GM19455 (cell line): ENCODE data around the gene PERCC1.

Experiments
- ATAC-seq: cut with Tn5 transposase; IDR thresholded peaks from one replicate; pipeline ENCODE4 v1.9.1; 2021; ENCODE audit not compliant: unreplicated experiment

The PERCC1 gene

DNA sequence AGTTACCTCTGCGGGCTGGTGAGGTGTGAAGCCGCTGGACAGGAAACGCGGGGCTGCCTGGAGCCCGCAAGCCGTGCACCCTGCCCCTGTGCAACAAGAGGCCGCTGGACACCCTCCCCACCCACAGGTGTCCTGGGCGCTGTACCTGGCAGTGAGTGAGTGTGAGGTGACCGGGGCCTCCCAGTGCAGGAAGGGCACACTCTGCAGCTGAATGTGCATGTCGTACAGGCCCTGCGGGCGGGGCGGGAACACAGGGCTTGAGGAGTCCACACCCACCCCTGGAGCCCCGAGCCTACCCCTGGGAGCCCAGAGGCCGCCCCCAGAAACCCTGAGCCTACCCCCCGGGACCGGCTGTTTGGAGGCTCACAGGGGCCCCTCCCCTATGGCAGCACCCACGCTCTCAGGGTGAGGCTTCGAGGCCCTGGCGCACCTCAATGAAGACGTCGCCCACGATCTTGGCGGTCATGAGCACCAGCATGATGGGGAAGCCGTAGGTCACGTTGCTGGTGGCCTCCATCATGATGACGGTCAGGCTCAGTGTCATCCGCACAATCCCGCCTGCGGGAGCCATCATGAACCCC lies 17.7 kb downstream of the PERCC1 start:
- ATAC-seq, result no peak

DNA sequence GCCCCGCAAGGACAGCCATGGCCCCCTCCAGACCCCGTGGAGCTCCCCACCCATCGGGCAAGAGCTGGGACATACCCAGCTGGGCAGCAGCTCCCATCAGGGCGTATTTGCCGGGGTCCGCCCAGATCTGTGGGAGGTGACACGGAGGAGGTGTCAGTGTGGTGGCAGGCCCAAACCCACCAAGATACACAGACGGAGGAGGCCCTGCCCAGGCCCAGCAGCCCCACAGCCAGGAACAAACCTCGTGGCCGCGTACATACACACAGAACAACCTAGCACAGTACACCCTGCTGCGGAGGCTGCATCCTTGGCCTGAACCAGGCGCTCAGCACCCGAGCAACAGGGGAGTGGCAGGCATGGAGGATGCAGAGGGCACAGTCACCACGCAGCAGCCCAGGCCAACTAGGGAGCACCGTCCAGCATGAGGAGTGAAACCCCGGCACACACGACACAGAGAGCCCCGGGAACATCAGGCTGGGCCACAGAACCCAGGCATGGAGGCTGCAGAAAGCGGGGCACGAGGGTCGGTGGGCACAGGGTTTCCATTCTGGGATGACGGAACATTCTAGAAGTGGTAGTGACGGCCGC lies 18.4 kb downstream of the PERCC1 start:
- ATAC-seq, result no peak

DNA sequence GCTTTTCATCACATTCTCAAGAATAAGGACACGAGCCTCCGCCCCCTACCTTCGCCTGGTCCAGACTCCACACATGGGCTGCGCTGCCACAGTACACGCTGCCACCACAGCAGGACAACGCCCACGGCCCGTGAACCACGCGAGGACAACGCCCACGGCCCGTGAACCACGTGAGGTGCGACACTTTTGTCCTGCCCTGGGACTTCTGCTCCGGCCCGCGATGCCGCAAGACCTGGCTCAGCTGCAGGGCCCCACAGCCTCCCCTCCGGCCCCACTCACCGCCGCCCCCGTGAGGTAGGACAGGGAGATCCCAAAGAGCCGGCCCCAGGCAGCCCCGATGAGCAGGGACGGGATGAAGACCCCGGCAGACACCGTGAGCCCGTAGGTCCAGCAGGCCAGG lies 19.3 kb downstream of the PERCC1 start:
- no peak for ATAC-seq

DNA sequence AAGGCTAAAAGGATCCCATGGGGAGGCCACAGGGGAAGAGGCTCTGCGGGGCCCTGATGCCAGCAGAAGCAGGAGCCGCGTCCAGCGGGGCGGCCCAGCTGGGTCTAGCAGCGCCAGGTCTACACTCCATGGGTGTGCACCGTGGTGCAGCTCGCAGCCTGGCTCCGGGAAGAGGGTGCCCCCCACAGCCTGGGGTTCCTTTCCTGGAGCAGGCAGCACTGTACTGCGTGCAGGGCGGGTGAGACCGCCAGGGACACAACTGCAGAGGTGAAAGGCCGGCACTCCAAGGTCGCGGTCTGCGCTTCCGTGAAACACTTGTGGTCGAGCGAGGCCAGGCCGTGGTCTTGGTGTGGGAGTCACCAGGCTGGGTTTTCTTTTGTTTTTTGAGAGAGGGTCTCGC lies 20.0 kb downstream of the PERCC1 start:
- ATAC-seq, result no peak

- no peak for ATAC-seq
These were observed 21.0 kb downstream of the PERCC1 start for GRCh38 chr16:1451702-1452392.

DNA sequence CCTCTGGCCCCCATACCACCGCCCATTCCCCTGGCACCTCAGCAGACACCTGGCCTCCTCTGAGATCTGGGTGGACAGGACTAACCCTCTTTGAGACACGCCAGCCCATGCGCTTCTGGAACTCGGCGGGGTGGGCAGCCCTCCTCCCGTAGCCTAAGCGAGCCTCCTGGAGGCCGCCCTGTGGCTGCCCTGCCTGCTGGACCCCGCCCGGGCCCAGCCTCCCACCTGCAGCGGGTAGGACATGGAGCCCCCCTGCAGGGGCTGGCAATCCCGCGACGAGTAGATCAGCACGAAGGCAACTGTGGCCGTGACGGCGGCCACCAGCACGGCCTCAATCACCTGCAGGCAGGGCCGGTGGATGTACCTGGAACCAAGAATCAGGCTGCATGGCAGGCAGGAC lies 21.7 kb downstream of the PERCC1 start:
- no peak for ATAC-seq

GRCh38 chr16:1453316-1453715 lies 22.4 kb downstream of the PERCC1 start:
- ATAC-seq, result no peak

DNA sequence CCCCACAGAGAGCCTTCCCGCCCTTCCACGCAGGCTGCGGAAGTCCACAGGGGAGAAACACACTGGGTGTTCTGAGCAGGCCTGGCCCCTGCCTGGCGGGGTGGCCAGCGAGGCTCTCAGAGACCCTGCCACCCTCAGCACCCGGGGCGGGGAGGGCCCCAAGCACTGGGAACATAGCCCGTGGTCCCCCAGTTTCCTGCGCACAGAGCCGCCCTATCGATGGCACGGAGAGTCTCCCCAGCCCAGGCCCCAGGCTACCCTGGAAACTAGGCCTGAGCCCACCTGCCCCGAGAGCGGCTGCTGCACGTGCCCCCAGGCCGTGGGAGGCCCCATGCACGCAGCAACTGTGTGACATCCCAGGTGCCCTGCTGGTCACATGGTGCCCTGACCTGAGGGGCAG lies 23.7 kb downstream of the PERCC1 start:
- ATAC-seq, result no peak

DNA sequence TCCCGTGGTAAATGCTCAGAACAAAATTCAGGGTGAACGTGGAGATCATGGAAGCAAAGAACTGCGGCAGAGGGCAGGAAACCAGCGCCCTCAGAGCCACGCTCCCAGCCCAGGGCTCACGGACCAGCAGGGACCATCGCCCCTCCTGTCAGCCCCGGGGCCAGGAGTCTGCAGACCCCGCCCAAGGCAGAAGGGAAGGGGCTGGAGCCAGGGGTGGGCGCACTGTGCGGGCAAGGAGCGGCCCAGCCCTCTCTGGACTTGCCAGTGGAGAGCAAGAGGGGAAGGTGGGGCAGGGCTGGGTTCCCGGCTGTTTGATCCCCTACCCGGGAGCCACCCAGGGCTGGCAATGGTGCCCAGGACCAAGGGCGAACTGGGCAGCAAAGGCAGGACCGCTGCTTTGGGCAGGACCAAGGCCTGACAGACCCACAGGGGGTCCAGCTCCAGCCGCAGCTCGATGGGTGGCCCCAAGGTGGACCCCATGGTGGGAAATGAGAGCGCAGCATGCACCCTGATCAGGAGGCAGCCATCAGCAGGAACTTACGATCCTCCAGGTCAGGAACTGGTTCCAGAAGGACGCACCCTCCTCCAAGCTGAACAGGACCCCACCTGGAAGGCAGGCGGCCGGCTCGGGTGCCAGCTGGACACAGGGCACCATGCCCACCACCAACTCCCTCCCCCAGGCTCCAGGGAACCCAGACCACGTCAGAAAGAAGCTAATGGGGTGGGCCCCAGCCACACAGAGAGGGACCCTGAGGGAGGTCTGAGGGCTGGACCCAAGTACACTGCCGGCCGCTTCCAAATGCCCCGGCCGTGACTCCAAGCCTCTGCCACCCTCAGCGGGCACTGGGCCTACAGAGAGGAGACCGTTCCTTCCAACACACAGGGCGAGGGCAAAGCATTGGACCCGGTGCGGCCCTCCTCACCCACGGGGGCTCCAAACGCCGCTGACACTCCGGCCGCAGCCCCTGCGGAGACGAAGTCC lies 24.6 kb downstream of the PERCC1 start:
- ATAC-seq, result no peak

DNA sequence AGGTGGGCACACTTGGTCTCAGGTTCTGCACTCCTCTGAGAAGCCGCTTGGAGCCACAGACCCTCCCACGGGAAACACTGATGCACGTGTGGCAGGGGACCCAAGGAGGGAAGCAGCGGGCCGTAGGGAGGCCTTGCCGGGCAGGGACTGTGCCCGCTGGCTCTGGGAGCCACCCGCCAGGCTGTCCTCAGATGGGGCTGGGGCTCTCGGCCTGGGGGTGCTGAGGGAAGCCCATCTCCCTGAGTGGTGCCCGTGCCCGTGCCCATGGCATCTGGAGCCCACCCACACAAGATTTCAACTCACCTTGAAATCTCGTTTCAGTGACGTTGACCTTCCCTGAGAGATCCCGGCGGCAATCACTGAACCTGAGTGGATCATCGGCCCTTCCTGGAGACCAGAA lies 26.1 kb downstream of the PERCC1 start:
- no peak for ATAC-seq

DNA sequence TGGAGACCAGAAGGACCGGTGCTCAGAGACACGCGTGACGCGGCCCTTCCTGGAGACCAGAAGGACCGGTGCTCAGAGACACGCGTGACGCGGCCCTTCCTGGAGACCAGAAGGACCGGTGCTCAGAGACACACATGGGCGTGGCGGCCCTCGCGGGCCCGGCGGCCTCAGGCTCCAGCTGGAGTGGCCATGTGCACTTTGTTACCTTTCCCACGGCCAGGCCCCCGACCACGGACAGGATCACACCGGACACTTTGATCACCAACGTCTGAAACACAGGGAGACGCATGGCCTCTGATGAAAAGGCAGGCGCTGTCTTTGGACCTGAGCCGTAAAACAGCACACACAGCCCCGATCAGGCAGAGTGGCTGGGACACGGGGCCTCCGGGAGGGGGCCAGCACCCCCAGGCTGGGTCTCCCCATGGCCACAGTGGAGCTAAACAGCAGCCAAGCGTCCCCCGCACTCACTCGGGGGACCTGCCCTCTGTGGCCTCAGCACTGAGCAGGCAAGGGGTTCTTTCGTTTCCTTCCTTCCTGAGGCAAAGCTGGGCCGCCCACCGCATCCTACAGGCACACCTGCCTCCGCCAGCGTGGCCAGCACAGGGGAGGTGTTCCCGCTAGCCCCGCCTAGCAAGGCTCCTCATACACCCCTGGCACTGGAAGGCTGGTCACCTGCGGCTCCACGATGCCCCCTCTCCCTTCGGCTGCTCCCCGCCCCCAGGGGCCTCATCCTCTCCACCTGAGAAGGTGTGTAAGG lies 26.8 kb downstream of the PERCC1 start:
- ATAC-seq, result no peak

DNA sequence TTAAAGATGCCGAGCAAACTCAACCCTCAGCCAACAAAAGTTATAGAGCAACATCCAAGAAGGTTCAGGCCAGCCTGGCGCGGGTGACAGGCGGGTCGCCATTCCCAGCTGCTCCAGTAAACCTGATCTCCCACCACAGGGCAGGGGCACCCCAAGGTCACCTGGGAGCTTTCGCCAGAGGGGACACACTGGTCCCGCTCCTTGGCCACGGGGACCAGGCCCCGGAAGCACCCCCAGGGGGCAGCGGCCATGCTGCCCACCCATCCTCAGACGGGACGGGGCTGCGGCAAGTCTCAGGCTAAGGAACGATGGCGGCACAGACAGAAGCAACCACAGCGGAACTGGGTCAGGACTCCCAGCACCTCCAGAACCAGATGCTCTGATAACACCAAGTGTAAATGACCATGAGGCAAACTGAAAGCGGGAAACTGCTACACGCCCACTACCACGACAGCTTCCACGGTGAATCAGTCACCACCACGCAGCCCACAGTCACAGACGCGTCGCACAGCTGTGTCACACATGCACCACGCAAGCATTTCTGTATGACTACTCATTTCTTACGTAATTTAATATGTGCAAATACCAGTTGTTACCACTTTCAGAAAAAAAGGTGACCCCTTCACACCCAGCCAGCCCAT lies 27.6 kb downstream of the PERCC1 start:
- no peak for ATAC-seq

DNA sequence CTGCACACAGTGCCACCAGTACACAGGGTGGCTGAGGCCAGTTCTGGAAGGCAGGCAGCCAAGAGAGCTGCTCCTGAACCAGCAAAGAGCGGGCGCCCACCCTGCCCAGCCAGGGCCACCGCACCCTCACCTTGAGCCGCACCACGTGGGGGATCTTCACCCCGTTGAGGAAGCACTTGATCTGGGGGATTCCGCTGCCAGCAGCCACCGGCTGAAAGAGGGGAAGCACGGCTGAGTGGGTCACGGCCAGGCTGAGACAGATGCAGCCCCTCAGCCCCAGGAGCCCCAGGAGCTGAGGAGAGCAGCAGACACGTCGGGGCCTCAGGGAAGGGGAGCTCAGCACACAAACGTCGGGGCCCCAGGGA lies 28.1 kb downstream of the PERCC1 start:
- no peak for ATAC-seq

DNA sequence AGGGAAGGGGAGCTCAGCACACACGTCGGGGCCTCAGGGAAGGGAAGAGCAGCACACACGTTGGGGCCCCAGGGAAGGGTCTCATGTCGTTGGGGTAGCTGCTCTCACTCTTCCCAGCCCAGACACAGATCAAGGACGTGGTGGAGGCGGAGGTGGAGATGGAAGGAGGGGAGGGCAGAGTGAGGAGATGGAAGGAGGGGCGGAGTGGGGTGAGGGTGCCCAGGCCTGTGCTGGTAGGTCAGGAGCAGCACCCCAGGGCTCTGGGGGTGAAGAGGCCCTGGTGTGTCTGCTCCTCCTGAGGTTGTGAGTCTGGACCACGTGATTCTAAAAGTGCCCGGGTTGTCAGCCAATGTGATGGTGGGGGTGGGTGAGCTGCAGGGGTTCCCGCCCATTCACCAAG lies 29.1 kb downstream of the PERCC1 start:
- no peak for ATAC-seq

- ATAC-seq, result no peak
These were observed 29.8 kb downstream of the PERCC1 start for GRCh38 chr16:1460602-1461138.

DNA sequence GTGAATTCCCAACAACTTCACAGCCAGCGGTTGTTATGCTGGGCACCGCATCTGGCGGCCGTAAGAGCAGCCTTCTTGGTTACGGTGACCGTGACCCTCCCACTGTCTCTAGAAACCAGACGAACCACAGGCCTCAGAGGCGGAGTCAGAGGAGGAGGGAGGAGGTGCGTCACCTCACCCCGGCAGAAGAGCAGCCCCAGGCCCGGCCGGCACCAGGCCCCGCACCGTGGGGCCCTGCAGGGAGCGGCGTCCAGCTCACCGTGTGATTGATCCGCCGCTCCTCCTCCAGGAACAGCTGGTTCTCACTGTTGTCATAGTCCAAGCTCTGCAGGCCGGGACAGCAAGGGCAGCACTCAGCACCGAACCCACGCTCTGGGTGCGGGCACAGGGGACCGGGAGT lies 30.3 kb downstream of the PERCC1 start:
- no peak for ATAC-seq

DNA sequence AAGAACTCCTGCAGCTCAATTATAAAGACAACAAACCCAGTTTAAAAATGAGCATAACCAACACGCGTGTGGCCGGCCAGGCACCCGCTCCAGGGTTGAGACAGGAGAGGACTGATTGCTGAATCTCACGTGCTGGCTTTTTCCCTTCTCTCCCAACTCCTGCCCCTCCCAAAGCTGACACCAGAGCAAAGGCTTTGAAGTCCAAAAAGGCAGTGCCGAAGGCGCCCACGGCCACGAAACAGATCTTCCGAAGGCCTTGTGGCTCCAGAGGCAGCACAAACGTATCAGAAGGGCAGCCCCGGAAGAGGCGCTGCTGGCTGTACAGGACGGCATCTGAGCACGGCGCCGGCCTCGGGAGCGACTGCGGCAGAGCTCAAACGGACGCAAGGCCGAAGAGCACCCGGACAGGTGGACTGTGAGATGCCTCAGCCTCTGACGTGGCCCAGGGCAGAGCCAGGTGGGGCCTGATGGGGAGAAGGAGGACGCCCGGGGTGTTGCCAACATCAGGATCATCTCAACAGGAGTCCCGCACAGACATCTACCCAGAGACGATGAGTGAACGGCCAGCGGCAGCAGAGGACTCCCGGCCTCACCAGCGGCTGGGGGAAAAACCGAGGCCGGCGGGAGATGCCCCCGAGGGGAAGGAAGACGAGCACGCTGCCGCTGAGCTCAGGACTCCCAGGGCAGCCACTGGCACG lies 33.5 kb downstream of the PERCC1 start:
- no peak for ATAC-seq

DNA sequence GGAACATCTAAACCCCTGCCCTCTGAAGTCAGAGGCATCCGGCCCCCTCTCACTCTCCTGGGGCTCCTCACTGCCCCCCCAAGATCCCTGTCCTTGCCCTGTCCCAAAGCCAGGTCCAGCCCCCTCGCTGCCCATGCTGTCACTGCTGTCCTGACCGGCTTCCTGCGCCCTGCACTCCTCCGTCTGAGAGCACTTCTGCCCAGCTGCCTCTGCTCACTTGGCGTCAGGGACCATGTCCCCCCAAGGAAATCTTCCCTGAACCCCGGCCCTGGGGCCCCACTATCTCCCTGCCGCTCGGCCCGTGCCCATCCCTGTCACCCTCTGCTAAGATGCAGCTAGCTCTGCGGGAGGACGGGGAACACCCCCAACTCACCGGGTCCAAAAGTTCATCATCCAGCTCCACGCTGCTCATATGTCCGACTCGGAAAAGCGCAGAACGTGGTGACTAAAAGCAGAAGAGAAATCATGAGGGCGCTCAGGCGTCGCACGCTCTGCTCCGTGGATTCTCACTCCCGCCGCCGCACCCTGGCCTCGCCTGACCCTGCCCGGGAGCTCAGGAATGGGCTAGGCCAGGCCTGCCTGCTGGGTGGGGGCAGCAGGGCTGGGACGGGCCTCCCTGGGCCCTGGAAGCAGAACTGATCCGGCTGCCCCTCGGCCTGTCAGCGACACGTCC lies 34.2 kb downstream of the PERCC1 start:
- no peak for ATAC-seq

- ATAC-seq, result no peak
These were observed 34.7 kb downstream of the PERCC1 start for GRCh38 chr16:1465567-1465915.
